ENCODE data around the gene KCNF1.
A peak's percentile ranks its signal among the peaks of the same experiment; 100 is the strongest.
"Not testable (repeated sequence)": the region's sequence is repeated elsewhere in the genome, so short reads cannot be mapped to it uniquely, and the experiment has no call there.

The KCNF1 gene

DNA sequence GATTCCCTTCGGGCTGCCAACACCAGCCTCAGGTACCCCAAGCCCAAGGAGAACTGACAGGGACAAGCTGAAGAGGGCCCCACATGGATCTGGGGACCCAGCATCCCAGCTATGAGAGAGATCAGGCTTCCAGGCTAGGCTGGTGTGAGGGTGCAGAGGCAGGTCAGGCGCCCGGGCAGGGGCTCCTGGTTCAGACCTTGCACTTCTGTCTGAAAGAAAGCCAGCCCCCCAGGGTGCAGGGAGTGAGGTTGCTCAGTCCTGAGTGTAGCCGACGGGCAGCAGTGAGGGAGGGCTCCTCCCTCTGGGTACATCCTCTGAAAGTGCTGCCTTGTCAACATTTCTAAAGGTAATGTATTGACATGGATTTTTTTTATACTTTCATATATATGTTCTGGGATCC, 33.1 kb downstream of the KCNF1 start:
- DNase-seq (ENCODE audit: low spot score): no peak

DNA sequence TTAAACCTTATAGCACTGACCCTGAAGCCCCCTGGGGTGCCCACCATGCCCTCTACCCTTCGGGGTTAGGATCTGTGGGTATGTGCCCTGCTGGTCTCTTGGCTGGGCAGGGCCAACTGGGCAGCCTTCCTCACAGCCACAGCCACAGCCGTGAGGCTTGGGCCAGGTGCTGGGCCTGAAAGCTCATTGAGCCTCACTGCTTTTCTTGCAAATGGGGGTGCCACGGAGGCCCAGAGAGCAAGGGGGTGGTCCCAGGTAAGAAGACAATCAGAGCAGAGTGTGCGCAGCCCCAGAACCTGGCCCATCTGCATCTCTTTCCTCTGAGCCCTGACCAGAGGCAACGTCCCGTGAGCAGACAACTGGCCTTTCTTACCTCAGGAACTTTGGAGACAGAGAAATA, 34.7 kb downstream of the KCNF1 start:
- DNase-seq (ENCODE audit: low spot score): no peak

DNA sequence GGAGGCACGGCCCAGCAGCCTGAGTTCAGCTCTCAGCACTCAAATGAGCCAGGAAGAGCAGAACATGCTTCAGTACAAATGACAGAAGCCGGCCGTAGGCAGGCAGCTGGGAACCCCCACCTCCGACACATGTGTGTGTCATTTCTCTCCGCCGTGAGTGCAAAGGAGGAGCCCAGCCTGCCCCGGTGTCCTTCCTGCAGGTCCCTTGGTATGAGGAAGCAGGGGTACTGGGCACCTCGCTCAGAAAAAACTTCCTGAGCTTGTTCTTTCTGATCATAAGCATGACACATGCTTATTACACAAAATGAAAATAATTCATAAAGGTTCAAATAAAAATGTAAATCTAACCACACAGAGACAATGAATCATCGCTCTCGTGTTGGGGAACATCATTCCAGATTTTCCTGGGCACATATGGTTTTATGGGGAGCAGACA, 35.3 kb downstream of the KCNF1 start:
- DNase-seq (ENCODE audit: low spot score): peak; percentile 33

DNA sequence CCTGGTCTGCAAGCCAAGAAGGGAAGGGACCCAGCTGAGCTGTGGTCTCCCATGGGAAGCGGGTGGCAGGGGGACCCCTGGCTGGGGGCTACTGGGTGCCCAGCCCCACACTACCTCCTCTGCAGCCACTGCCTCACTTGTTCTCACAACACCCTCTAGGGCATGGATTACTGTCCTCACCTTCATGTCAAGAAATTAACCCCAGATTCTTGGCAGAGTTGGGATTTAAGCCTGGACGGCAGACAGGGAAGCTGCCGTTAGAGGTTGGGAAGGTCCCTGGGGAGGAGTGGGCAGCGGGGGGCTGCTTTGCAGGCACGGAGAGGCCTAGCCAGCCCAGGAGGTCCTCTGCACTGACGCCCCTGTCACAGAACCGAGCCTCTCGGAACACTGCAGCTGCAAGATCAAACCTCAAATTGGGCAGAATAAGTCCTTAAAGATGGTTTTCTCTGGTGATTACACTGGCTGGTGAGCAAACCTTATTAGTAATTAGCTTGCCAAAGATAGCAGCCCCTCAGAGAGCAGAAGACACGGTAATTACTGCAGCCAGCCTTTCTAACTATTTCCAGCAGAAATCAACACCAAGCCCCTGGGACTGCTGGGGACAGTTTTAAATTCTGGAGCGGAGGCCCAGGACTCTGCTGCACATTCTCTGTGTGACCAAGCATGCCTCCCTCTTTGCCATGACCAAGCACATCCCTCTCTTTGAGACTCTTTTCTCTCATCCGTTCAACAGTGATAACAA, 35.9 kb downstream of the KCNF1 start:
- no peak for DNase-seq (ENCODE audit: low spot score)

DNA sequence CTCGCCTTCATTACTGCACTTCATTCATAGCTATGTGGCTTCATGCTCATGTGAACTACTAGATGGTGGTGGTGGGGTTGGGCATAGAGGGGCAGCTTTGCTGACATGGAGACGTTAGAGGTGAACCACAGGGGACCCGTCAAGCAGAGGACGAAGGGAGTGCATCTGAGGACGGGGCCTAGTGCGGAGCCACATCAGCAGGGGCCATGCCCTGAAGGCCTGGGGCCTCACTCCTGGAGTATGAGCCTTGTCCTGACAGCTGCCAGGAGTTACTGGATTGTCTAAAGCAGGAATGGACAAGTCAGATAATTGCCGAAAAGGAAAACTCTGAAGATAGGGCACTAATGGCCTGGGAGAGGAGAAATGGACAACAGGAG, 36.4 kb downstream of the KCNF1 start:
- DNase-seq (ENCODE audit: low spot score): no peak

DNA sequence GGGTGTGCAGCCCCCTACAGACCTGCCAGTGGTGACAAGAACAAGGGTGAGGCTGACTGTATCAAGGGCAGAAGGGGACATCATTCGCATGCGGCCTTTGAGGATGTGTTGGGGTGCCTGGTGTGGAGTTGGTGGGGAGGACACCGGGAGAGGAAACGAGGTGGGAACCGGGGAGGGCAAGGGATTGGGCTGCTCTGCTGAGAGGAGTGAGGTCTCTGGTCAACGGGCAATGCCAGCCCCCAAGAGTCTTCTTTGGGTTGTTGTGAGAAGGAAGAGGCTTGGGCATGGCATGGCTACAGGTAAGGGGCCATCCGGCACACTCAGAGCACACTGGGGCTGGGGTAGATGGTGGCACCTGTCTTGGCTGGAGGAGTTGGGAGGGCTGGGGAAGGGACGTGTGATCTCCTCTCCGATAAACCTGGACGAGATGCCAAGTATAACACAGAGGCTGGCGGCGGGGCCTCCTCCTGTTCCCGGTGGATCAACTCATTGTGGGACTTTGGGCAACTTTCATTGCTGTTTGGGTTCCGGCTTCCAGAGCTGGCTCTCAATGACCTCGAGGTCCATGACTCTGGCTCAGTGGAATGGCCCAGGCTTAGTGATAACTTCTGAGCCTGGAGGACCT, 37.0 kb downstream of the KCNF1 start:
- no peak for DNase-seq (ENCODE audit: low spot score)

DNA sequence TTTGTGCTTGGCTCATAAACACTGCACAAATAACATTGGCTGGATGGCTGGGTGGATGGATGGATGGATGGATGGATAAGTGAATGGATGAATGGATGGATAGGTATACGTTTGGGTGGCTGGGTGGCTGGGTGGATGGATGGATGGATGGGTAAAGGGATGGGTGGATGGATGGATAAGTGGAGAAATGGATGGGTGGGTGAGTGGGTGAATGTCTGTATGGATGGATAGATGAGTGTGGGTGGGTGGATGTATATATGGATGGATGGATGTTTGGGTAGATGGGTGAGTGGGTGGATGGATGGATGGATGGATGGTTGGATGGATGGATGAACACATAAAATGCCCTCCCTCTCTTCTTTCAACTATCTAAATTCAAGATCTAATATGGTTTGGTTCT, 38.1 kb downstream of the KCNF1 start:
- DNase-seq (ENCODE audit: low spot score): no peak

DNA sequence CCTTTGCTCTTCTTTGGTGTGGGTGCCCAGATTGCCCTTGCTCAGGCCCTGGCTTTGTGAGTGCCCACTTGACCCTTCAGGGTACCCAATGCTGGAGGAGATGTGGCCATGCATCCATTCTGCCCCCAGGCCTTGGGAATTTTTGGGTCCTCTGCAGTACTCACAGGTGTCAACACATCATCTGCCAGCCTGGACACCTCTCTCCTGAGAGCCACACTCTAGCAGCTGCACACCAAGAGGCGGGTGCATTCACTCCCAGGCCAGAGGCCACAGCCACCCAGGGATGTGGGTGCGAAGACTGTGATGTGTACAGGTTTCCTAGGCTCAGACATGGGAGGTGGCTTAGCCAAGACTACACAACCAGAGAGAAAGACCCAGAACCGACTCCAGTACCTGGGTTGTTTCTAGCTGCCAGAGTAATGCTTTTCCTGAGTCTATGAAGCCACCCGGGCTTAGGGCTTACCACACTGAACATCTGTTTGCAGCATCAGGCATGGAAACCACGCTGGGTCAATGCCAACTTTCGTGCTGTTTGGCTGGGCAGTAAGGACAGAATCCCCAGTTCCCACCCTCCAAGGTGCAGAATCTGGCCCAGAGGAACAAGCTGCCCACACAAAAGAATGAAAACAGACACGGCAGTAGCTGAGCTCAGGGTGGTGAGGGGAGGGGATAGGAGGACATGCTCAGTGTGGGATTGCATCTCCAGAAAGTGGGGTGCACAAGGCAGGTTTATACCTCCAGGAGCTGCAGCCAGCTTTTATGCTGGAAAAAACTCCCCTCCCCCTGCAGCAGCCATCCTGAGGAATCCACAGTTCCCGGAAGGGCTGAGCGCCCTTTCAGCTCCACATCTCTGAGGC, 40.1 kb downstream of the KCNF1 start:
- DNase-seq (ENCODE audit: low spot score): no peak

DNA sequence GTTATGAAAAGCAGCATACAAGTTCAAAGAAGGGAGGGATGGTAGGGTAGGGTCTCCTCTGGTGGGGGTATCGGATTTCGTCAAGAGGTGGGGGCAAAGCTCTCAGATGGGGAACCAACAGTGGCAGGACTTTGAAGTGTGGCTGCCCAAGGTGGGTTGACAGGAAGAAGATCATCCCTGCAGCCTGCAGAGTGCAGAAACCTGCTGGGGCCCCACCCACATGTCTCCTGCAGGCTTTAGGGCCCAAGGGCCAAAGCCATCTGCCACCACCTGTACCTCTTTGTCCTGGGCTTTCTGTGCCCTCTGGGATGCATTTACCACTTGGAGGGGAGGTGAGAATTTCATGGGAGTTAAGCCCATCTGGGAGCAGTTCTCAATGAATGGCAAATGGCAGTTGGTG, 42.7 kb downstream of the KCNF1 start:
- DNase-seq (ENCODE audit: low spot score): no peak

DNA sequence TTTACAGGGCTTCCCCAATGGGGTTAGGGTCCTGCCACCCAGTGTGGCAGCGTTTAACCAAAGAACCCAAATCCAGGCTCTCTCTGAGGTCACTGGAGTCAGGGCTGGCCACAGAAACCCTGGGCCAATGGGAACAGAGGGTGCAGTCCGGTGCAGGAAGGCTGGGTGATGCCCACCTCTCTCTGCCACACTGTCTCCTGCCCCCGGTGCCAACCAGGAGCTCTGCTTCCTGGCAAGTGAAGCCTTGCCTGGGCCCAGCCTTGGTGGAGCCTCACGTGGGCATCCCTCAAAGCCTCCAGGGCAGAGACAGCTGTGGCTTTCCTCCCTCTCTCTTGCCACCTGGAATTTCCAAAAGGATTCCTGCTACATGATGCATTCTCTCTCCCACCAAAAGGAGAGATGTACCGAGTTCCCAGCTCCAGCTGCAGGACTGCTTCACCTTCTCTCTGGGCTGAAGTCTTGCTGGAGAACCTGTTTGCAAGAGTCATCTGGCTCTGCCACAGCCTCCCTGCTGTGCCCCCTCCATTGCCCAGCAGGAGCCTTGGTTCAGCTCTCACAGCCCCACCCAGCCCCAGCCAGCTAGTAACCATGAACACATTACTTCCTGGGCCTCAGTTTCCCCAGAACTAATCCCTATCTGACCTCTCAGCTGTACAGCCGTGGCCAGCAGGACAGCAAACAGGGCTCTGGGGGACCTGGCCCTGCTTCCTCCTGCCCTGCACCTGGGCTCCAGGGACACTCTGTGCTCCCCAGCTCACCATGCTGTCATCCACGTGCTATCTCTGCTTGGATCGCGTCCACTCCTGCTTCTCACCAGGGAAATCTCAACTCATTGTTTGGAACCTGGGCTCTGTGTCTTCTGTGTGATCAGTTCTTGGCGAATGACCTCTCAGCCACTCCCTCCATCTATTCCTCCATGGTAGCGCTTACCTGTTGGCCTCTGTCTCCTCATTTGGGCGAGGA, 43.4 kb downstream of the KCNF1 start:
- no peak for DNase-seq (ENCODE audit: low spot score)

DNA sequence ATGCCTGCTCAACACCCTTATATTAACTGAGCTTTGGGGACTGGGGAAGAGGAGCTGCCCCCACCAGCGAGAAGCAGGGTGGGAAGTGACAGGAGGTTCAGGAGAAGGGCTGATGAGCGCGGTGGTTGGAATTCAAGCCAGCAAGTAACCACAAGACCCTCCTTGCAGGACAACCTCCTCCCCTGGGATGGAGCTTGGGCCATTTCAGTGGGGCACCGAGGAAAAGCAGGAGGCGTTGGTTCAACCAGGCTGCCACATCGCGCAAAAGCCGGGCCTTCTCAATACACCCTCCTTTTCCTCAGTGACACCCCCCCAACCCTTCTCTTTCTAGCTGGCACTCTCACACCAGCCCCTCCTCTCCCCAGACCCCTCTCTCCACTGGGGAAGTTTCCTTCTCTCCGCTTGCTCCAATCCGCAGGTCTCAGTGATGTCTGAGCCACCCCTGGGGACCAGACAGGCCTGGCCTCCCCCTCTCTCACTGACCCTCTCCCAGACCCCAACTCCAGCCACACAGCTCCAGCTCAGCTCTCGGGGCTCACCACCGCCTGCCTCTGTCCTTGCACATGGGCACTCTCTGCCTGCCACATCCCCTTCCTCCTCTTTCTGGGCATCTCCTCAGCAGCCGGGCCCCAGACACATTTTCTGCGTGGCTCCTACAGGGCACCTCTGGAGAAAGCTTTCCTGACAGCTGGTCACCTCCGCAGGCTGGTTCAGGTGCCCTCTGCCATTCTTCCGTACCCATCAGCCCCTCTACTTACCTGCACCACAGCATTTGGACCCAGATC, 44.5 kb downstream of the KCNF1 start:
- DNase-seq (ENCODE audit: low spot score): no peak

DNA sequence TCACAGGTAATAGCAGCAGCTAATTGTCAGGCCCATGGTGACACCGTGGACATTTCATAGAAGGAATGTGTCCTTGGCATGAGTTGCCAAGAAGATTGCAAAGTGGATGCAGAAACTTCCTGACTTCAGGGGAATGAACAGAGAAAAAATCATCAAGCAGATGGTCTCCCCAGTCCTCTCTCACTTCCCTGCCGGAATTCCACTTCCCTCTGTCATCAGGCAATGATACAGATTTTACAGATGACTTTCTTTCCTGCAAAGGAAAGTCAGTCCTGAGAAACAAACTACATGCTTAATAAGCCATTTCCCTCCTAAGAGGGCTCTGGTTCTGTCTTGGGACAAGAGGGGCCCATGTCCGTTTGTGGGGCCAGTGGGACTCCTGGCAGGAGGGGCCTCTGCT, 45.7 kb downstream of the KCNF1 start:
- peak; percentile 15 for DNase-seq (ENCODE audit: low spot score)

DNA sequence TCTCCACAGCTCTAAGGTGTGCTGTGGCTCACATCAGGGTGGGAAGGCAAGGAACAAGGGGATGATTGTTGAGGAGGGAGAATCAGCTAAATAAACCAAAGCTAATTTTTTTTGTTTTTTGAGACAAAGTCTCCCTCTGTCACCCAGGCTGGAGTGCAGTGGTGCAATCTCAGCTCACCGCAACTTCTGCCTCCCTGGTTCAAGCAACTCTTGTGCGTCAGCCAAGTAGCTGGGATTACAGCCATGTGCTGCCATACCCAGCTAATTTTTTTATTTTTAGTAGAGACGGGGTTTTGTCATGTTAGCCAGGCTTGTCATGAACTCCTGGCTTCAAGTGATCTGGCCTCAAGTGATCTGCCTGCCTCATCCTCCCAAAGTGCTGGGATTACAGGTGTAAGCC, 46.7 kb downstream of the KCNF1 start:
- DNase-seq (ENCODE audit: low spot score): not testable (repeated sequence)

DNA sequence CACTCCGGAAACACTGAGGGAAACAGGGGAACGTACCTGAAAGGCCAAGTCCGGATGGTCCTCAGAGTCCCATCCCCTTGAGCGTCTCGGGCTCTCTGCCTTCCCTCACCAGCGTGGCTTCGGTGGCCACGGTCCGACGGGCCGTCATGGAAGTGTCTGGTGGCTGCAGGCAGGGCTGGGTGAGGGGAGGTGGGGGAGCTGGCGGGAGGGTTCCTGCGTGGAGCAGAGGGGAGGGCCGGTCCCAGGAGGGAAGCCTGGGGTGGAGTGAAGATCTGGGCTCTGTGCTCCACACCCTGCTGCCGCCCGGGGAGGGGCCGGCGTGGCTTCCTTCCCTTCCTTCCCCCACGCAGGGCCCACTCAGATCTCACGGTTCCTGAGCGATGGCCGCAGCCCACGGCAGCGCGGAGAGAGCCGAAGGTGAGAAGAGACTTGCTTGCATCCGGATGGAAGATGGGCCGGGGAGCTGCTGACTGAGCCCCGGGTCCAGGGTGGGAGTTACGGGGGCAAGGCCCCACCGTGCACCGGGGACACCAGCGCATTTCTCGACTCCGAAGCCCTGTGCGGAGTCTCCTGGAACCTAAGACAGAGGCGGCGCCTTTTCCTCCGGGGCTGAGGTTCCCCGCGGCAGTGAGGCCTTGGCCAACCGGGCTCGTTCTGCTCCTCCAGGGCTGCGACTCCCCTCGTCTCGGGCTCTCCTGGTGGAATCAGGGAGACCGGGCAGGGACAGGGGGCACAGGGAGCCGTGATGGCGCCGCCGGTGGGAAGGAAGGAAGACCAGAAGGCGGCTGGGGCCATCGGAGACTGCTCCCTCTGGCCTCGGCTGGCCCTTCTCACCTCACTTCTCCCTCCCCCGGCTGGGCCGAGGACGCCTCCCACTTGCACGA, 49.1 kb downstream of the KCNF1 start:
- no peak for DNase-seq (ENCODE audit: low spot score)

DNA sequence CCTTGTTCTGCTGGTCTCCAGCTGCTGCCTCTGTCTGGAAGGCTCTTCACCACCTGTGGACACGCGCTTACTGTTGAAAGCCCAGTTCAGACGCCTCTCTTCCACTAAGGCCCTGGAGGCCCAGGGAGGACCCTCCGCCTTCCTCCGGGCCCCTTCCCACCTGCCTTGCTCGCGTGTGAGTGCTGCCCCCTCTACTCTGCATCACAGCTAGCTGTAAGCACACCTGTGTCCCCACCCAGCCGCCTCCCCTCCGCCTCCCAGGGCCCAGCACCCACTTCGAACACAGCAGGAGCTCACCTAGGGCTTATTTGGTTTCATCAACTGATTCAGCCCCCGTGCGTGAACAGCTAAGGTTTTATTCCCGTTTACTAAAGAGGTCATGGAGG, 49.7 kb downstream of the KCNF1 start:
- DNase-seq (ENCODE audit: low spot score): no peak

DNA sequence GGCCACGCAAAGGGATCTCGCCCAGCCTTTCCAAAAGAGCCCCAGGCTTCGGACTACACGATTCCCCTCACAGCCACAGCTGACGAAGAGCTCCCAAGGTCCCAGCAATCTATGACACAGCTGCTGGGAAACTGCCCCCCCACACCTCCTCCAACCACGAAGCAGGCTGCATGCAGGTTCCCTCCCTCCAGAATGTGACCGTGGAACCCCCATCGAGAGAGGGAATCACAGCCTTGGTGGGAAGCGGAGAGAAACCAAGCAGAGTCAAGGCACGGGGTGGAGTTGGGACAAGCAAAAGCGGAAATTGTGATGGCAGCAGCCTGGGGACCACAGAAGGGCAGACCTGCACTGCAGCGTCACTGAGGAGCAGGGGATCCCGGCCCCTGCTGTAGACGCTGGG, 50.3 kb downstream of the KCNF1 start:
- DNase-seq (ENCODE audit: low spot score): no peak

DNA sequence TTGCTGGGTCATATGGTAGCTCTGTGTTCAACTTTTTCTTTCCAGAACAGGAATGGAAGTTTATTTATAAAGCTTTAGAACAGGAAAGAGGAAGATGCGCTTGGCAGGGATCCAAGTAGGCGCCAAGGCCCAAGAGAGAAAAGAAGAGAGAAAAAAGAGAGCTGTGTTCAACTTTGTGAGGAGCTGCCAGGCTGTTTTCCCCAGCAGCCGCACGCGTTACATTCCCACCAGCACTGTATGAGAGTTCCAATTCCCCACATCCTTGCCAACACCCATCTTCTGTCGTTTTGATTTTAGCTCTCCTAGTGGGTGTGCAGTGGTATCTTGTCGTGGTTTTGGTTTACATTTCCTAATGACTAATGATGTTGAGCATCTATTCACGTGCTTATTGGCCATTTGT, 51.4 kb downstream of the KCNF1 start:
- DNase-seq (ENCODE audit: low spot score): no peak
